Measurements from ENCODE around the gene INSL3. TPM values are rescaled to one million over a fixed set of nuclear protein-coding genes. Genes with fewer than 3 reads are reported as not detected.

INSL3 gene
- total RNA-seq, 1 donor = 0.81 TPM

Small RNAs within 50 kb of the gene (small RNA-seq; reads per million reads assigned to genes)
- not detected for gene SNORA68

Other genes starting within 250 kb of the INSL3 start
- under 0.01 TPM for gene UNC13A, start 133.2 kb downstream of the INSL3 start, total RNA-seq
- 52.2 TPM for gene MAP1S, start 102.0 kb downstream of the INSL3 start, total RNA-seq
- 41.7 TPM for gene FCHO1, start 70.0 kb downstream of the INSL3 start, total RNA-seq
- 0.54 TPM for gene B3GNT3, start 26.4 kb downstream of the INSL3 start, total RNA-seq
- gene JAK3, start 26.5 kb upstream of the INSL3 start, total RNA-seq = 127 TPM
- gene RPL18A, start 38.4 kb upstream of the INSL3 start, total RNA-seq = 2,881 TPM
- 1.3 TPM for gene SLC5A5, start 50.4 kb upstream of the INSL3 start, total RNA-seq
- gene CCDC124, start 111.5 kb upstream of the INSL3 start, total RNA-seq = 22.9 TPM
- gene KCNN1, start 145.6 kb upstream of the INSL3 start, total RNA-seq = under 0.01 TPM
- 87.5 TPM for gene ARRDC2, start 186.7 kb upstream of the INSL3 start, total RNA-seq

All from hematopoietic multipotent progenitor cell (in vitro differentiated cells).